OCI-LY3 (cell line): ENCODE data around the gene FNBP1.

Experiments used
- H2AFZ ChIP-seq: fragments of 200-600, 300-600 bp; shearing (Covaris generic); 2 replicates; pipeline ENCODE4 v1.6.0; 2014; ENCODE audit warnings: antibody characterized with exemption, low read depth, low read length
- H3K27ac ChIP-seq: fragments of 200-600, 300-600 bp; sonication (generic); 2 replicates; pipeline ENCODE4 v1.5.1; 2014; ENCODE audit warnings: mild to moderate bottlenecking, low read length, moderate library complexity, mixed read lengths
- H3K27me3 ChIP-seq: fragments of 200-600, 300-600 bp; sonication (generic); 2 replicates; pipeline ENCODE4 v1.6.1; 2014; ENCODE audit warnings: low read depth, low read length, mixed read lengths
- H3K36me3 ChIP-seq: fragments of 200-600, 300-600 bp; sonication (generic); replicated peaks from 2 replicates; pipeline ENCODE3; 2014; ENCODE audit warnings: low read depth, low read length, mixed read lengths
- H3K4me1 ChIP-seq: fragments of 300-600, 200-600 bp; sonication (generic); 2 replicates; pipeline ENCODE4 v1.6.1; 2014; ENCODE audit warnings: low read length, mixed read lengths
- H3K4me2 ChIP-seq: fragments of 200-600, 300-600 bp; sonication (generic); 2 replicates; pipeline ENCODE4 v1.6.1; 2014; ENCODE audit warnings: low read length, mixed read lengths
- H3K4me3 ChIP-seq: fragments of 300-600, 200-600 bp; sonication (generic); 2 replicates; pipeline ENCODE4 v1.5.1; 2014; ENCODE audit warnings: antibody characterized with exemption, mild to moderate bottlenecking, low read length, moderate library complexity
- H3K79me2 ChIP-seq: fragments of 300-600, 200-600 bp; shearing (Covaris generic); 2 replicates; pipeline ENCODE4 v1.6.1; 2014; ENCODE audit warnings: mild to moderate bottlenecking, low read length, mixed read lengths
- H3K9ac ChIP-seq: fragments of 300-600, 200-600 bp; shearing (Covaris generic); 2 replicates; pipeline ENCODE4 v1.6.0; 2014; ENCODE audit warnings: mild to moderate bottlenecking, low read length, moderate library complexity
- H3K9me3 ChIP-seq: fragments of 200-600, 300-600 bp; shearing (Covaris generic); 2 replicates; pipeline ENCODE4 v1.6.1; 2014; ENCODE audit warnings: low read length, mixed read lengths; ENCODE audit not compliant: insufficient read depth
- H4K20me1 ChIP-seq: fragments of 200-600, 300-600 bp; sonication (generic); 2 replicates; pipeline ENCODE4 v1.6.1; 2016; ENCODE audit warnings: low read length, mixed read lengths; ENCODE audit not compliant: insufficient read depth
- CTCF ChIP-seq: fragments of 200-600, 300-600 bp; sonication (generic); IDR thresholded peaks from 2 replicates; pipeline ENCODE4 v1.5.1; 2014; ENCODE audit warnings: antibody characterized with exemption, low read length, low read depth
- EZH2phosphoT487 ChIP-seq: fragments of 200-600 bp; shearing (Covaris generic); IDR thresholded peaks from 2 replicates; pipeline ENCODE4 v1.6.1; 2018; ENCODE audit warnings: antibody characterized with exemption, mixed run types, low read depth

Gene FNBP1

GRCh38 chr9:129864991-129865647, 177.9 kb downstream of the FNBP1 start:
- no peaks in the 10 kb centered on the region for H3K4me1 ChIP-seq
- TF ChIP-seq CTCF (no peak), EZH2phosphoT487 (no peak)
- no peak overlapping the region for H2AFZ ChIP-seq
- peaks cover 3% of the 10 kb centered on the region for H3K36me3 ChIP-seq
- H3K79me2 ChIP-seq = no peaks in the 10 kb centered on the region
- H4K20me1 ChIP-seq = no peaks in the 10 kb centered on the region
- H3K4me3 ChIP-seq = no peak overlapping the region
- no peak overlapping the region for H3K9ac ChIP-seq
- no peak overlapping the region for H3K27ac ChIP-seq
- no peaks in the 10 kb centered on the region for H3K27me3 ChIP-seq
- no peaks in the 10 kb centered on the region for H3K9me3 ChIP-seq
- H3K4me2 ChIP-seq = no peak overlapping the region

GRCh38 chr9:129863059-129863690, 179.8 kb downstream of the FNBP1 start:
- H3K4me1 ChIP-seq = no peaks in the 10 kb centered on the region
- no peaks in the 10 kb centered on the region for H3K27me3 ChIP-seq
- H3K79me2 ChIP-seq = no peaks in the 10 kb centered on the region
- no peak overlapping the region for H3K4me3 ChIP-seq
- TF ChIP-seq CTCF (no peak), EZH2phosphoT487 (no peak)
- peaks cover 3% of the 10 kb centered on the region for H3K36me3 ChIP-seq
- H3K4me2 ChIP-seq = no peak overlapping the region
- H3K9me3 ChIP-seq = no peaks in the 10 kb centered on the region
- no peaks in the 10 kb centered on the region for H4K20me1 ChIP-seq
- no peak overlapping the region for H3K9ac ChIP-seq
- no peak overlapping the region for H3K27ac ChIP-seq
- H2AFZ ChIP-seq = no peak overlapping the region

- H3K27ac ChIP-seq = no peak overlapping the region
- H3K79me2 ChIP-seq = no peaks in the 10 kb centered on the region
- peaks cover 3% of the 10 kb centered on the region for H3K36me3 ChIP-seq
- no peak overlapping the region for H2AFZ ChIP-seq
- no peak for TF ChIP-seq EZH2phosphoT487
- no peak for TF ChIP-seq CTCF
- H3K9ac ChIP-seq = no peak overlapping the region
- no peaks in the 10 kb centered on the region for H3K4me1 ChIP-seq
- H4K20me1 ChIP-seq = no peaks in the 10 kb centered on the region
- no peaks in the 10 kb centered on the region for H3K27me3 ChIP-seq
- no peak overlapping the region for H3K4me3 ChIP-seq
- H3K9me3 ChIP-seq = no peaks in the 10 kb centered on the region
- H3K4me2 ChIP-seq = no peak overlapping the region
These were observed 181.6 kb downstream of the FNBP1 start for GRCh38 chr9:129861447-129861827.

- Histone ChIP-seq H3K79me2 (no peaks in the 10 kb centered on the region), H3K9ac (no peak overlapping the region), H3K4me1 (no peaks in the 10 kb centered on the region)
These were observed 182.1 kb downstream of the FNBP1 start for GRCh38 chr9:129860653-129861446.

More at GRCh38 chr9:129860653-129861446, 182.1 kb downstream of the FNBP1 start:
- Histone ChIP-seq H3K27me3 (no peaks in the 10 kb centered on the region), H3K9me3 (no peaks in the 10 kb centered on the region), H3K4me3 (no peak overlapping the region), H2AFZ (no peak overlapping the region), H4K20me1 (no peaks in the 10 kb centered on the region), H3K36me3 (peaks cover 3% of the 10 kb centered on the region), H3K4me2 (no peak overlapping the region), H3K27ac (no peak overlapping the region)
- TF ChIP-seq EZH2phosphoT487 = no peak
- no peak for TF ChIP-seq CTCF
